ENCODE data around the gene TJP1. TPM values are rescaled to one million over a fixed set of nuclear protein-coding genes. Genes with fewer than 3 reads are reported as not detected.

TJP1 gene
- total RNA-seq, 1 experiment from 2014 or later: 140 TPM

DNA sequence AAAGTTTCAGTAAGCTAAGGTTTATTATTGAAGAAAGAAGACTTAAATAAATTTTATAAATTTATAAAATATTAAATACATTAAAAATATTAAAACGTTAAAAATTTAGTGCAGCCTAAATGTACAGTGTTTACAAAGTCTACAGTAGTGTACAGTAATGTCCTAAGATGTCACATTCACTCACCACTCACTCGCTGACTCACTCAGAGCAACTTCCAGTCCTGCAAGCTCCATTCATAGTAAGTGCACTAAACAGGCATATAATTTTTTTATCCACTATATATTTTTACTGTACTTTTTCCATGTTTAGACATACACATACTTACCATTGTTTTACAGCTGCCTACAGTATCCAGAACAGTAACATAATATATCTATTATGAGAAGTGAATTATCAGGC is 51.5 kb downstream of the TJP1 start:
- Histone ChIP-seq H2BK12ac (ENCODE audit: insufficient read length, low read depth, low read length) (no peak overlapping the region), H3K18ac (ENCODE audit: insufficient read length, low read depth, low read length) (no peak overlapping the region), H4K91ac (ENCODE audit: insufficient read length, low read depth, low read length) (no peak overlapping the region), H3K9me3 (ENCODE audit: control insufficient read depth, low read depth, low read length) (no peaks in the 10 kb centered on the region), H3K9ac (ENCODE audit: extremely low read depth, insufficient read length, low read length) (no peak overlapping the region), H2BK15ac (ENCODE audit: low read depth, low read length) (no peak overlapping the region), H4K8ac (replicated peaks; ENCODE audit: insufficient read length, low read depth, low read length) (no peak overlapping the region), H3K23me2 (ENCODE audit: insufficient read length, low read depth, low read length, poor library complexity, severe bottlenecking) (no peaks in the 10 kb centered on the region), H3K79me2 (ENCODE audit: insufficient read depth, low read length) (peaks cover 6% of the 10 kb centered on the region; the same call in 1 of the 2 replicates), H2BK5ac (ENCODE audit: insufficient read length, low read length) (no peak overlapping the region), H3K4ac (ENCODE audit: low read depth, low read length) (no peak overlapping the region), H3K23ac (ENCODE audit: insufficient read length, low read depth, low read length) (no peak overlapping the region), H2AK5ac (ENCODE audit: insufficient read length, low read length) (no peak overlapping the region), H4K20me1 (ENCODE audit: control insufficient read depth, insufficient read depth, insufficient read length) (no peaks in the 10 kb centered on the region), H2BK120ac (ENCODE audit: low read depth, low read length, poor library complexity, severe bottlenecking) (no peak overlapping the region), H3K79me1 (ENCODE audit: insufficient read depth, low read depth, low read length, poor library complexity, severe bottlenecking) (no peaks in the 10 kb centered on the region), H3K27me3 (ENCODE audit: insufficient read depth, low read length) (no peaks in the 10 kb centered on the region), H3K27ac (ENCODE audit: insufficient read length, low read depth, low read length) (no peak overlapping the region), H3T11ph (ENCODE audit: low read length) (no peak overlapping the region), H3K4me1 (ENCODE audit: insufficient read depth, low read length) (no peaks in the 10 kb centered on the region), H4K5ac (ENCODE audit: insufficient read length, low read depth, low read length) (no peak overlapping the region), H3K4me2 (ENCODE audit: insufficient read depth, insufficient read length, low read length) (no peak overlapping the region), H2AFZ (ENCODE audit: low read length) (no peak overlapping the region), H2BK20ac (ENCODE audit: low read depth, low read length, poor library complexity, severe bottlenecking) (no peak overlapping the region), H3K56ac (ENCODE audit: insufficient read length, low read depth, low read length) (no peak overlapping the region), H3K14ac (ENCODE audit: insufficient read depth, low read length) (no peak overlapping the region)
- no peak overlapping the region for H3K27ac Mint-ChIP-seq
- no peak overlapping the region for H3K4me3 Mint-ChIP-seq
- no peak for DNase-seq
- no peak for TF ChIP-seq CTCF (conservative IDR thresholded peaks at IDR 0.05)
- WGBS (ENCODE audit: extremely low coverage, insufficient read length, low lambda C conversion rate): no CpG with 5 or more reads among the region's 2 CpGs
- H3K27me3 Mint-ChIP-seq (ENCODE audit: low read depth): no peaks in the 10 kb centered on the region
- H3K36me3 Mint-ChIP-seq (ENCODE audit: insufficient read depth in 1 of 3, low read depth in 3 of 3): peaks cover 2 to 32% (median 24%) of the 10 kb centered on the region in 3 experiments; a peak in 6 of 7 replicates
- H3K9me3 Mint-ChIP-seq: no peaks in the 10 kb centered on the region
- peaks cover 26 to 29% of the 10 kb centered on the region in 2 experiments for H3K4me1 Mint-ChIP-seq
